ENCODE measurements around the gene STX8.

- TF ChIP-seq, protein P1, sequence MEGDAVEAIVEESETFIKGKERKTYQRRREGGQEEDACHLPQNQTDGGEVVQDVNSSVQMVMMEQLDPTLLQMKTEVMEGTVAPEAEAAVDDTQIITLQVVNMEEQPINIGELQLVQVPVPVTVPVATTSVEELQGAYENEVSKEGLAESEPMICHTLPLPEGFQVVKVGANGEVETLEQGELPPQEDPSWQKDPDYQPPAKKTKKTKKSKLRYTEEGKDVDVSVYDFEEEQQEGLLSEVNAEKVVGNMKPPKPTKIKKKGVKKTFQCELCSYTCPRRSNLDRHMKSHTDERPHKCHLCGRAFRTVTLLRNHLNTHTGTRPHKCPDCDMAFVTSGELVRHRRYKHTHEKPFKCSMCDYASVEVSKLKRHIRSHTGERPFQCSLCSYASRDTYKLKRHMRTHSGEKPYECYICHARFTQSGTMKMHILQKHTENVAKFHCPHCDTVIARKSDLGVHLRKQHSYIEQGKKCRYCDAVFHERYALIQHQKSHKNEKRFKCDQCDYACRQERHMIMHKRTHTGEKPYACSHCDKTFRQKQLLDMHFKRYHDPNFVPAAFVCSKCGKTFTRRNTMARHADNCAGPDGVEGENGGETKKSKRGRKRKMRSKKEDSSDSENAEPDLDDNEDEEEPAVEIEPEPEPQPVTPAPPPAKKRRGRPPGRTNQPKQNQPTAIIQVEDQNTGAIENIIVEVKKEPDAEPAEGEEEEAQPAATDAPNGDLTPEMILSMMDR (IDR thresholded peaks at IDR 0.05), result no peak
- no peak for TF ChIP-seq POLR2A (IDR thresholded peaks at IDR 0.05)
Measured at GRCh38 chr17:9219631-9220397, 355.8 kb downstream of the STX8 start.

All from Peyer's patch (tissue), 4 donors.